Lung microvascular endothelial cell (primary cell): ENCODE data around the gene CNGB1. TPM values are rescaled to one million over a fixed set of nuclear protein-coding genes. Genes with fewer than 3 reads are reported as not detected.
"Not testable (repeated sequence)": the region's sequence is repeated elsewhere in the genome, so short reads cannot be mapped to it uniquely, and the experiment has no call there.

ENCODE experiments used
- DNase-seq, 2 donors: peaks; one replicate each; pipeline versions ENCODE4 v3.0.0 to v3.0.0-alpha.2; 2010; ENCODE audit warnings: low read depth in 2 of 2
- total RNA-seq: library from RNA; depleted of rRNA; stranded (reverse); fragments of >200 nt; gene quantifications from 2 replicates; pipeline ENCODE4 v1.2.1, GENCODE V29; 2014

Gene CNGB1
- total RNA-seq, 1 donor from 2014 or later = not detected

DNA sequence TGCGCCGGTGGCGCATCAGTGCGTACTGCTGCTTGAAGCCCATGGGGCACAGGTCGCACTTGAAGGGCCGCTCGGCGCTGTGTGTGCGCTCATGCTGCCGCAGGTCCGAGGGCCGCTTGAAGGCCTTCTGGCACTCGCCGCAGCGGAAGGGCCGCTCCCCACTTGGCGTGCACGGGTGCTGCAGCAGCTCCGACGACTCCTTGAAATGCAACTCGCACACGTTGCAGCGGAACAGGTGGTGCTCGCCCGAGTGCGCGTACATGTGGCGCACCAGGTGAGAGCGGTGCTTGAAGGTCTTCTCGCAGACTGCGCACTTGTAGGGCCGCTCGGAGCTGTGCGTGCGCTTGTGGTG, 26.2 kb upstream of the CNGB1 start:
- DNase-seq = no peak

DNA sequence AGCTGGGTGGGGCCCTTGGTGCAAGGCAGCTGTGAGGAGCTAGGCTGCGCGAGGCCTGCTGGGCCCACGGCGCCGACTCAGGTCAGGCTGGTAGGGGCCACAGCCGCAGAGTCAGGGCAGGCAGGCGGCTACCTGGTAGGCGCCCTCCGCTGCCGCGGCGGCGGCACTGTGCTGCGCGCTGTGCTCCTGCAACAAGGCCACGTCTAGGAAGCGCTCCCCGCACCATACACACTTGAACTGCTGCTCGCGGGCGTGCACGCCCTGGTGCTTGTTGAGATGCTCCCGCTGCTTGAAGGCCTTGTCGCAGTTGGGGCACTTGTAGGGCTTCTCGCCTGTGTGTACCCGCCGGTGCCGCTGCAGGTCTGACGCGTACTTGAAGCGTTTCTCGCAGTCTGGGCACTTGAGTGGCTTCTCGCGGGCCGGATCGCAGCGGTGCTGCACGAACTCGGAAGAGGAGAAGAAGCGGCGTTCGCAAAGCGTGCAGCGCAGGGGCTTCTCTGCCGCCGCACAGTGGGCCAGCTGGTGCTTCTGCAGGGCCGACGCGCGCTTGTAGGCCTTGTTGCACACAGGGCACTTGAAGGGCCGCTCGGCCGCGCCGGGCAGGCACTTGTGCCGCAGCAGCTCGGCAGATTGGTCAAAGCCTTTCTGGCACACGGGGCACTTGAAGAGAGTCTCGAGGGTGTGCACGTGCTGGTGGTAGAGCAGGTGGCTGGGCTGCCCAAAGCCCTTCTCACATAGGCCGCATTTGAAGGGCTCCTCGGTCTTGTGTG, 25.7 kb upstream of the CNGB1 start:
- DNase-seq = no peak

- DNase-seq = no peak
These were observed 24.9 kb upstream of the CNGB1 start for GRCh38 chr16:57995721-57996405.

DNA sequence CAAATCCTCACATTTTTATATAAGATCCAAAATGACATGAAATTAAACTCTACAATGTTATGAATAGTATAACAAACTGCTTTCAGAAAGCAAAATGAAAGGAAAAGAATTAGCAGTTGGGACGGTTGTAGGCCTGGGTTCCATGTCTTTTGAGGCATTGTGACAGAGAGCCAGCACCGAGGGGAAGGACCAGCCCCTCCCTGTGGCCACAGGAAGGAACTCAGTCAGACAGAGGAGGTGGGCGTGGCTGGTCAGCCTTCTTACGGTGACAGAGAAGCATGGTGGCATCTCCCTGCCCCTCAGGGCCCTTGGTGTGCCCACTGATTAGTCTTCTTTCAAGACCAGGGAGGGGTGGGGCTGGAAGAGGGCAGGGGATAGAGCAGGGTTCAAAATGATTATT, 23.9 kb upstream of the CNGB1 start:
- peak; percentile 23 to 65 for DNase-seq

DNA sequence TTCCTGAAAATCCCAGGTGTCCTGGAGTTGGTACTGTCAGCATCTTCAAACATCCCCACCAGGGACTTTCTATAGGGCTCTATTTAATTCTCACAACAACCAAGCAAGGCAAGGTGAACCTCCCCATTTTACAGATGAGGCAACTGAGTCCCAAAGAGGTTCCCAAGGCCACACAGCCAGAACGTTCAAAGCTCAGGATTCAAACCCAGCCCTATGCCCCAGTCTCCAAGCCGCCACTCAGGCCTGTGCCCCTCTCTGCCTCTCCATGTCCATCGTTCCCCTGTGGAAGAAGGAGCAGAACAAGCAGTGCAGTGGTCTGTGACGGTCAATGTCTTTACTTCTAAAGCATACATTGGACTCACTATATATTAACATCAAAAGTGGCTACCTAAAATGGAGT, 23.4 kb upstream of the CNGB1 start:
- no peak for DNase-seq

DNA sequence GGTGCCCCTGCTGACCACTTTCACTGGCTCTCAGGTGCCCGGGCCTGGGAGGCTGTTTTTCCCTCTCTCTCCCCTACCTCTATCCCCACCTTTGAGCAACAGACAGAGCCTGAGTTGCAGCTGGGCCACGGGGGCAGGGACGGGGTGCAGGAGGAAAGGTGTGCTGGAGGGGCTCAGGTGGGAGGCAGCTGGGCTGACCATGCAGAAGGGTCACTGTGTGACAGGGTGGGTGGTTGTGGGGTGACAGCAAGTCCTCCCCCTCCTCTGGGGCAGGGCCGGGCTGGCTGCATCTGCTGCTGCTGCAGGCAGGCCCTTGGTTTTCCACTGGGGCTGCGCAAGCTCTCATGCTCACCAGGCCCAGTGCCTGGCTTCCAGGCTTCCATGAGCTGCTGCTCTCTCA, 23.0 kb upstream of the CNGB1 start:
- no peak for DNase-seq

- DNase-seq = no peak
These were observed 22.5 kb upstream of the CNGB1 start for GRCh38 chr16:57993438-57993837.

GRCh38 chr16:57992084-57992483, 21.2 kb upstream of the CNGB1 start:
- no peak for DNase-seq

DNA sequence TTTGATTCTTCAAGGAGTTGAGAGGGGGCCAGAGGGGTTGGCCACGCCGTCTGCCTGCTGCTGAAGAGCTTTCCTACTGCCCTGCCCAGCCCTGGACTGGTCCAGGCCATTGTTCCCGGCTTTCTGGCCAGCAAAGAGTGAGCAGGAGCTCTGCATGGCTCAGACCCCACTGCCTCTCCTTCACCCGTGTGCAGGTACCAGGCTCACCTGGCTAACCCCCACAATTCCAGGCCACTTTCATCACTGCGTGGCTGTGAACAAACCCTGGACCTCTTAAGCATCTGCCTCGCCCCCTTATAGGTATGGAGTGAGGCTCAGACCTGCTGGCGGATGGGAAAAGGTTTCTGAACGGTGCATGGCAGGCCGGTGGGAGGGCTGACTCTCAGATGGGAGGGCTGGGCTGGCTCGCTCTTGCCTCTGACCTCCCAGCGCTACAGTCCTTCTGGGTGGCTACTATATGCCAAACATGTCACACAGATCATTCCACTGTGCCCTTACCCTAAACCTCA, 20.7 kb upstream of the CNGB1 start:
- DNase-seq = no peak

GRCh38 chr16:57988929-57989328, 18.0 kb upstream of the CNGB1 start:
- no peak for DNase-seq

DNA sequence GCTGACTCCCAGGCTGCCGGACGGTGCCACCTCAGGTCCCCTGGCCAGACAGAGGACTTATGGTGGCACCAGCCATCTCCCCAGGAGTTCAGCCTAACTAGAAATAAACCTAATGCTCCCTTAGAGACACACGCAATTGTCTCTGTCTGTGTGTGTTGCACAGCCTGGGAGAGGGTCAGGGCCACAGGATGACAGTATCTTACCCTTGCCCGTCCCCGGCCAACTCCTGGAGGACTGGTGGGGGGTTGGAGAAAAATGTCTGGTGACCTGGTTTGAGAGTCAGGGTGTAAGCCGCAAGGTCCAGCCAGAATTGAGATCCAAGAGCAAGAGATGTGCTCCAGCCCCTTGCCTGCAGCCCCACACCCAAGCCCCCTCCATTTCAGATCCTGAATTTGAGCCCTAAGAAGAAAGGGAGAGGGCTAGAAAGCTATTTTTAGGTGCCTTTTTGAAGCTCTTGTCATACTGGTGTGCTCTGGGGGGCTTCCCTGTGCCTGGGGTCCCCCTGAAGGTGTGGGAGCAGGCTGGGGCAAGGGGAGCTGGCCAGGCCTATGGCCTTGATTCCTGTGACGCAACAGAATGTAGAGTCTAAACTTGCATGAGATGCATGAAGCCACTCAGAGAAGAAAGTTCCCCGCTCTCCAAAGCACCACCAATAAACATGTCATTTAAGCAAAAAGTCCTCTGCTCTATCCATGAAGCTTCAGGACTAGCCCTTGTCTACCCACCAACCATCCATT, 16.7 kb upstream of the CNGB1 start:
- no peak for DNase-seq

GRCh38 chr16:57986196-57986595, 15.3 kb upstream of the CNGB1 start:
- DNase-seq = no peak

GRCh38 chr16:57985204-57986181, 14.6 kb upstream of the CNGB1 start:
- DNase-seq = no peak

DNA sequence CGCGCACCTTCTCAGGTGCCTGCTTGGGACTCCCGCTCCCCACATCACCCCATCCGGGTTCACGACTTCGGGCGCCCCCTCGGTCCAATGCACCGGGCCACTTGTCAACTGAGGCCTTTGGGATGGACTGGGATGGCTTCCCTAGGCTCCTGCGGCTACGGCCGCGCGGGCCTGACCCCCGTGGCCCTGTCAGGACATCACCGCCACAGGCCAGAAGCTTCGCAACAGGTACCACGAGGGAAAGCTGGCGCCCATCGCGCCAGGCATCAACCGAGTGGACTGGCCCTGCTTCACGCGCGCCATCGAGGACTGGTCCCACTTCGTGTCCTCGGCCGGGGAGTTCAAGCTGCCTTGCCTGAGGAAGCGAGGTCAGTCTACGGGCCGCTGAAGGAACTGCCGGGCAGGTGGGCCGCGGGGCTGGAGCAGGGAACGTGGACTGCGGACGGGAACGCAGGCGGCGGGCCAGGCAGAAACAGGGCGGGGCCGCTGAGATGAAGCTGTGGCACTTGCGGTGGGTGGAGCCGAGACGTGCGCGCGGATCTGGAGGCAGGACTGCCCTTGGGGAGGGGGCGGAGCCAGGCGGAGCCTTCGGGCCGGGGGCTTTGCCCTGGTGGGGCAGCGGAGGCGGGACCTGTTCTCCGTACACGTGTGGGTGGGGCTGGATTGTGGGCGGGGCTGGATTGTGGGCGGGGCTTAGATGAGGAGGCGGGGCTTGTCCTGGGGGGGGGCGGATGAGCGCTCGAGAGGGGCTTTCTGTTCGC, 13.7 kb upstream of the CNGB1 start:
- DNase-seq = peak; percentile 54 to 75

DNA sequence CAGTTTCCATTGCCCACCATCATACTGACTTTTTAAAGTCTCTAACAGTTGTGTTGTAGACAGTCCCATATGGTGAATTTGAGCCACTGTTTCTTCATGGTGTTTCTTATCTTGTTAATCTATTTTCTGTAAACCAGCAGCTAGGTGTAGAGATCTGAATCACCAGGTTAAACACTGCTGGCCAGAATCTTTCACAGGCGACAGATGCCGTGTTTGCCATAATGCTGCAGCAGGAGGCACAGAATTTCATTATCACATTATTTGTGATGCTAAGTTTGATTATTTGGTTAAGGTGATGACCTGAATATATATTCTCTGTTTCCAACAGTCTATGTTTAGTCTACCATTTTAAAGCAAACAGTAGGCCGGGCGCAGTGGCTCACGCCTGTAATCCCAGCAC, 11.5 kb upstream of the CNGB1 start:
- DNase-seq = no peak

GRCh38 chr16:57981636-57982035, 10.7 kb upstream of the CNGB1 start:
- no peak for DNase-seq

GRCh38 chr16:57979006-57979585, 8.2 kb upstream of the CNGB1 start:
- no peak for DNase-seq

DNA sequence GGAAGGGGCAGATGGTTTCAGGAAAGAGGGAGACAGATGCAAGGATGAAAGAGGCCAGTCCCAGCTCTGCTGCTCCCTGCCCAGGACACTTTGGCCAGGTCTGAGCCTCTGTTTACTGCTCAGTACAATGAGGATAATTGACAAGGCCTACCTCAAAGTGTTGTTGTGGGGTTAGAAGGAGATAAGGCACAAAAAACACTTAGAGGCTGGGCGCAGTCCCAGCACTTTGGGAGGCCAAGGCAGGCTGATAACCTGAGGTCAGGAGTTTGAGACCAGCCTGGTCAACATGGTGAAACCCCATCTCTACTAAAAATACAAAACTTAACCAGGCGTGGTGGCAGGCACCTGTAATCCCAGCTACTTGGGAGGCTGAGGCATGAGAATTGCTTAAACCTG, 7.1 kb upstream of the CNGB1 start:
- not testable (repeated sequence) for DNase-seq

DNA sequence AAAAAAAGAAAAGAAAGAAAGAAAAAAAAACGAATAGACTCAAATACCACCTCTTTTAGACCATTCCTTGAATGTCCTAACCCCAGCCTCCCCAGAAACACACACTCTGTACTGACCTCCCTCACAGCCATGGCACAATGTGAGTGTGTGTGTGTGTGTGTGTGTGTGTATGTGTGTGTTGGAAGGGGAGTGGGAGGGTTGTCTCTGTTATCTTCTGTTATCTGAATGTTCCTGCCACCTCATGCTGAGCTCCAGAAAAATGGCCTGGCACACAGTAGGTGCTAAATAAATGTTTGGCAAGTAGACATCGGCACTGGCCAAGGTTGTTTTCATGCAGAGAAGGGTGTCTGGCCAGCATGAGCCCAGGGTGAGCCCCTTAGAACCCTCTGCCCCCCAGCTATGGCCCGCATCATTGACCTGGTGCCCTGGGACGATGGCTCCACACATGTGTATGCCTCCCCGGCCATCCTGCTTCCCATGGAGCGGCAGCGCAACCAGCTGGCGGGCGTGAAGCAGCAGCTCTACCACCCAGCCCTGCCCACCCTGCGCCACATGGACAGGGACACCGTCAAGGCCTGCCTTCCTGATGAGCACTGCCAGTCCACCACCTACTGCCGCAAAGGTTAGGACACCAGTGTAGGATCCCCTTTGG, 6.6 kb upstream of the CNGB1 start:
- DNase-seq = no peak
